RWPE2 (cell line): Measurements from ENCODE around the gene RANGAP1.

Experiments used
- ATAC-seq: fragments of 200-7000 bp; cut with Tn5 transposase; 3 replicates; pipeline ENCODE4 v1.9.1; 2021; ENCODE audit warnings: low read depth
- DNase-seq: peaks from one replicate; pipeline ENCODE4 v3.0.0-alpha.2; 2020; ENCODE audit warnings: low spot score
- H3K27ac ChIP-seq: fragments of 450-650 bp; 2 replicates; pipeline ENCODE4 v1.5.1; 2017; ENCODE audit warnings: mild to moderate bottlenecking; ENCODE audit not compliant: poor library complexity, severe bottlenecking
- H3K27me3 ChIP-seq: fragments of 250-450 bp; sonication (Bioruptor Pico); 2 replicates; pipeline ENCODE4 v1.5.1; 2021; ENCODE audit warnings: mild to moderate bottlenecking, moderate library complexity; ENCODE audit not compliant: insufficient read depth, poor library complexity, severe bottlenecking
- H3K36me3 ChIP-seq: fragments of 250-450 bp; sonication (Bioruptor Pico); 2 replicates; pipeline ENCODE4 v1.5.1; 2020; ENCODE audit warnings: low read depth, mild to moderate bottlenecking, moderate library complexity
- H3K4me1 ChIP-seq: fragments of 250-450 bp; sonication (Bioruptor Pico); 2 replicates; pipeline ENCODE4 v1.5.1; 2021; ENCODE audit warnings: mild to moderate bottlenecking, moderate library complexity; ENCODE audit not compliant: insufficient read depth, poor library complexity, severe bottlenecking
- H3K4me3 ChIP-seq: fragments of 250-450 bp; sonication (Bioruptor Pico); 2 replicates; pipeline ENCODE4 v1.5.1; 2021; ENCODE audit warnings: mild to moderate bottlenecking, moderate library complexity; ENCODE audit not compliant: severe bottlenecking
- H3K9me3 ChIP-seq: fragments of 250-450 bp; sonication (Bioruptor Pico); 2 replicates; pipeline ENCODE4 v1.5.1; 2021; ENCODE audit warnings: mild to moderate bottlenecking, moderate library complexity; ENCODE audit not compliant: severe bottlenecking
- CTCF ChIP-seq: fragments of 450-650 bp; IDR thresholded peaks from one replicate; pipeline ENCODE4 v1.5.1; 2017; ENCODE audit warnings: mild to moderate bottlenecking, moderate library complexity; ENCODE audit not compliant: poor library complexity, severe bottlenecking

The RANGAP1 gene

GRCh38 chr22:41290262-41291221 lies 4.6 kb upstream of the RANGAP1 start:
- no peak overlapping the region for H3K4me3 ChIP-seq
- H3K36me3 ChIP-seq, result no peaks in the 10 kb centered on the region
- DNase-seq, result no peak
- H3K9me3 ChIP-seq, result no peaks in the 10 kb centered on the region
- peak; percentile 30; the same call in 2 of the 3 replicates for ATAC-seq
- TF ChIP-seq CTCF, result no peak
- no peaks in the 10 kb centered on the region for H3K27me3 ChIP-seq
- H3K4me1 ChIP-seq, result peaks cover 40% of the 10 kb centered on the region
- peak overlapping the region; percentile 99 for H3K27ac ChIP-seq

- peak overlapping the region; percentile 99 for H3K27ac ChIP-seq
- H3K9me3 ChIP-seq, result no peaks in the 10 kb centered on the region
- no peaks in the 10 kb centered on the region for H3K27me3 ChIP-seq
- no peak overlapping the region for H3K4me3 ChIP-seq
- ATAC-seq, result no peak
- peaks cover 6% of the 10 kb centered on the region for H3K36me3 ChIP-seq
- no peak for TF ChIP-seq CTCF
- peaks cover 45% of the 10 kb centered on the region for H3K4me1 ChIP-seq
- no peak for DNase-seq
Observed at GRCh38 chr22:41289671-41290070, 3.7 kb upstream of the RANGAP1 start.

GRCh38 chr22:41288245-41288946 lies 2.4 kb upstream of the RANGAP1 start:
- peaks cover 18% of the 10 kb centered on the region for H3K36me3 ChIP-seq
- H3K9me3 ChIP-seq, result no peaks in the 10 kb centered on the region
- ATAC-seq (peak; percentile 60), DNase-seq (peak; percentile 73)
- peak overlapping the region; percentile 11 for H3K4me3 ChIP-seq
- peak; percentile 41 for TF ChIP-seq CTCF
- H3K27me3 ChIP-seq, result no peaks in the 10 kb centered on the region
- peak overlapping the region; percentile 99 for H3K27ac ChIP-seq
- H3K4me1 ChIP-seq, result peaks cover 50% of the 10 kb centered on the region

- Histone ChIP-seq H3K4me3 (peak overlapping the region; percentile 25), H3K4me1 (peaks cover 50% of the 10 kb centered on the region), H3K9me3 (no peaks in the 10 kb centered on the region), H3K27me3 (no peaks in the 10 kb centered on the region), H3K27ac (peak overlapping the region; percentile 99), H3K36me3 (peaks cover 36% of the 10 kb centered on the region)
- ATAC-seq (no peak), DNase-seq (no peak)
- no peak for TF ChIP-seq CTCF
Observed at GRCh38 chr22:41286639-41287091, 678 bp upstream of the RANGAP1 start.
